K562 (cell line): ENCODE data around the gene FAF2. TPM values are rescaled to one million over a fixed set of nuclear protein-coding genes. Genes with fewer than 3 reads are reported as not detected.

Experiments
- BMI1 ChIP-seq: fragments of 150-350 bp; IDR thresholded peaks from 2 replicates; pipeline ENCODE4 v1.6.1; 2014; ENCODE audit warnings: low read length
- CBFA2T2 ChIP-seq: fragments of 450-650 bp; conservative IDR thresholded peaks from 2 replicates; pipeline ENCODE4 v1.6.1; 2017; ENCODE audit warnings: mild to moderate bottlenecking
- CBX5 ChIP-seq: IDR thresholded peaks from 2 replicates; pipeline ENCODE4 v1.6.1; 2014; ENCODE audit warnings: low read depth, borderline replicate concordance
- E2F3 ChIP-seq: fragments of 250-450 bp; sonication (Bioruptor Pico); IDR thresholded peaks from 2 replicates; pipeline ENCODE4 v1.4.0; 2020; ENCODE audit warnings: mild to moderate bottlenecking
- HDAC8 ChIP-seq: fragments of 450-650 bp; IDR thresholded peaks from 2 replicates; pipeline ENCODE4 v1.6.1; 2016; ENCODE audit warnings: mild to moderate bottlenecking, missing genetic modification characterization, moderate library complexity, missing compliant biosample characterization
- HMG20B ChIP-seq: fragments of 250-450 bp; sonication (Bioruptor Pico); IDR thresholded peaks from 2 replicates; pipeline ENCODE4 v1.5.0; 2021; ENCODE audit warnings: mild to moderate bottlenecking
- IFI16 ChIP-seq: fragments of 250-450 bp; sonication (Bioruptor Pico); IDR thresholded peaks from 2 replicates; pipeline ENCODE4 v2.1.2; 2022; ENCODE audit warnings: mild to moderate bottlenecking, inconsistent platforms
- KLF6 ChIP-seq: fragments of 250-450 bp; sonication (Bioruptor Pico); IDR thresholded peaks from 2 replicates; pipeline ENCODE4 v1.4.0; 2020; ENCODE audit warnings: mild to moderate bottlenecking, moderate library complexity, borderline replicate concordance
- MCM2 ChIP-seq: fragments of 450-650 bp; IDR thresholded peaks from 2 replicates; pipeline ENCODE4 v1.6.1; 2017; ENCODE audit warnings: low read depth, mild to moderate bottlenecking
- MYBL2 ChIP-seq, 2 experiments: fragments of 450-650 bp in 1 of 2; sonication (generic) in 1 of 2; formaldehyde crosslinking in 1 of 2; IDR thresholded peaks; 2 replicates each; pipeline versions ENCODE4 v1.6.1 to v1.8.1; 2017 to 2022; ENCODE audit warnings: borderline replicate concordance in 1 of 2, inconsistent platforms in 1 of 2, low read depth in 1 of 2, mild to moderate bottlenecking in 1 of 2, missing genetic modification reagents in 1 of 2, moderate library complexity in 1 of 2
- RNF2 ChIP-seq: sonication (generic); IDR thresholded peaks from 2 replicates; pipeline ENCODE4 v1.6.1; 2016
- TFAM ChIP-seq: fragments of 250-450 bp; sonication (Bioruptor Pico); conservative IDR thresholded peaks from 2 replicates; pipeline ENCODE4 v1.5.0; 2021; ENCODE audit warnings: mild to moderate bottlenecking, moderate library complexity
- WHSC1 ChIP-seq: IDR thresholded peaks from one replicate; pipeline ENCODE4 v1.6.1; 2012; ENCODE audit warnings: low read length, control low read depth, inconsistent platforms
- ZBTB33 ChIP-seq: sonication (generic); formaldehyde crosslinking; IDR thresholded peaks from 2 replicates; pipeline ENCODE4 v1.8.1; 2023; ENCODE audit warnings: mild to moderate bottlenecking, missing genetic modification reagents
- ZFP36 ChIP-seq: fragments of 150-350 bp; IDR thresholded peaks from 2 replicates; pipeline ENCODE4 v1.6.1; 2018; ENCODE audit warnings: low read length, low read depth; ENCODE audit not compliant: partially characterized antibody
- ZNF121 ChIP-seq: sonication (generic); formaldehyde crosslinking; conservative IDR thresholded peaks from 2 replicates; pipeline ENCODE4 v1.8.0; 2022; ENCODE audit warnings: missing genetic modification reagents
- ZNF184 ChIP-seq: sonication (generic); formaldehyde crosslinking; IDR thresholded peaks from 2 replicates; pipeline ENCODE4 v1.5.0; 2020; ENCODE audit warnings: missing genetic modification reagents
- ZNF518B ChIP-seq: fragments of 250-450 bp; sonication (Bioruptor Pico); IDR thresholded peaks from 2 replicates; pipeline ENCODE4 v1.5.0; 2021; ENCODE audit warnings: mild to moderate bottlenecking, moderate library complexity
- ZNF644 ChIP-seq: fragments of 200-800 bp; sonication (Bioruptor generic); IDR thresholded peaks from 2 replicates; pipeline ENCODE4 v1.6.1; 2016; ENCODE audit warnings: low read depth, missing genetic modification characterization, missing compliant biosample characterization
- ZNF764 ChIP-seq: fragments of 250-450 bp; sonication (Bioruptor Pico); IDR thresholded peaks from 2 replicates; pipeline ENCODE4 v1.4.0; 2020; ENCODE audit warnings: low read depth, mild to moderate bottlenecking, moderate library complexity
- polyA plus RNA-seq, 8 experiments: library from polyadenylated mRNA; depleted of rRNA in 4 of 8; stranded (reverse) in 5 of 8; unstranded in 3 of 8; fragments of >200 nt; fragmentation: Nextera tagmentation in 2 of 8; fragmentation: Illumina TruSeq in 1 of 8; extraction: Ambion mirVana in 2 of 8; extraction: Trizol in 1 of 8; gene quantifications; 2 replicates each; pipeline versions ENCODE4 v1.2.1 to v1.2.3, GENCODE V29; 2011 to 2014; ENCODE audit warnings: inconsistent platforms in 1 of 8, missing spikeins in 1 of 8
- total RNA-seq, 7 experiments: library from RNA; depleted of rRNA in 6 of 7; stranded (reverse); fragments of >200 nt in 6 of 7; fragmentation: Illumina TruSeq in 2 of 7; extraction: Trizol in 2 of 7; gene quantifications; 2 replicates each; pipeline versions ENCODE4 v1.2.1 to v1.2.3, GENCODE V29; 2011 to 2021; ENCODE audit warnings: low replicate concordance in 1 of 7
- TF ChIP-seq, protein P1 (sequence below): fragments of 250-450 bp; sonication (Bioruptor Pico); IDR thresholded peaks from 2 replicates; pipeline ENCODE4 v1.4.0; 2020; ENCODE audit warnings: mild to moderate bottlenecking, moderate library complexity

Gene FAF2
- total and polyA plus RNA-seq, 9 of the 15 experiments (the other 6 are each of a cell fraction or from before 2014, with no cell fraction given), result 25.0 to 44.6 (median 36.1) TPM

- TF ChIP-seq KLF6 (CRISPR knock-in tag), result no peak
- no peak for TF ChIP-seq ZFP36
- no peak for TF ChIP-seq ZNF184 (CRISPR knock-in tag)
- TF ChIP-seq ZNF764 (CRISPR knock-in tag), result no peak
- TF ChIP-seq MYBL2 (IDR thresholded peaks at IDR 0.05; ENCODE audit: low read depth), result no peak
- no peak for TF ChIP-seq MYBL2 (CRISPR knock-in tag; IDR thresholded peaks at IDR 0.05; ENCODE audit: borderline replicate concordance)
- no peak for TF ChIP-seq TFAM (CRISPR knock-in tag)
- TF ChIP-seq RNF2, result no peak; the same call in 1 of the 2 replicates
- no peak; the same call in 1 of the 2 replicates for TF ChIP-seq ZBTB33 (CRISPR knock-in tag)
- no peak for TF ChIP-seq IFI16
- TF ChIP-seq, protein P1, sequence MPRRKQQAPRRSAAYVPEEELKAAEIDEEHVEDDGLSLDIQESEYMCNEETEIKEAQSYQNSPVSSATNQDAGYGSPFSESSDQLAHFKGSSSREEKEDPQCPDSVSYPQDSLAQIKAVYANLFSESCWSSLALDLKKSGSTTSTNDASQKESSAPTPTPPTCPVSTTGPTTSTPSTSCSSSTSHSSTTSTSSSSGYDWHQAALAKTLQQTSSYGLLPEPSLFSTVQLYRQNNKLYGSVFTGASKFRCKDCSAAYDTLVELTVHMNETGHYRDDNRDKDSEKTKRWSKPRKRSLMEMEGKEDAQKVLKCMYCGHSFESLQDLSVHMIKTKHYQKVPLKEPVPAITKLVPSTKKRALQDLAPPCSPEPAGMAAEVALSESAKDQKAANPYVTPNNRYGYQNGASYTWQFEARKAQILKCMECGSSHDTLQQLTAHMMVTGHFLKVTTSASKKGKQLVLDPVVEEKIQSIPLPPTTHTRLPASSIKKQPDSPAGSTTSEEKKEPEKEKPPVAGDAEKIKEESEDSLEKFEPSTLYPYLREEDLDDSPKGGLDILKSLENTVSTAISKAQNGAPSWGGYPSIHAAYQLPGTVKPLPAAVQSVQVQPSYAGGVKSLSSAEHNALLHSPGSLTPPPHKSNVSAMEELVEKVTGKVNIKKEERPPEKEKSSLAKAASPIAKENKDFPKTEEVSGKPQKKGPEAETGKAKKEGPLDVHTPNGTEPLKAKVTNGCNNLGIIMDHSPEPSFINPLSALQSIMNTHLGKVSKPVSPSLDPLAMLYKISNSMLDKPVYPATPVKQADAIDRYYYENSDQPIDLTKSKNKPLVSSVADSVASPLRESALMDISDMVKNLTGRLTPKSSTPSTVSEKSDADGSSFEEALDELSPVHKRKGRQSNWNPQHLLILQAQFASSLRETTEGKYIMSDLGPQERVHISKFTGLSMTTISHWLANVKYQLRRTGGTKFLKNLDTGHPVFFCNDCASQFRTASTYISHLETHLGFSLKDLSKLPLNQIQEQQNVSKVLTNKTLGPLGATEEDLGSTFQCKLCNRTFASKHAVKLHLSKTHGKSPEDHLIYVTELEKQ (CRISPR knock-in tag), result no peak
- TF ChIP-seq CBFA2T2, result peak; percentile 52
- TF ChIP-seq ZNF121, result no peak
- TF ChIP-seq WHSC1, result no peak
- TF ChIP-seq ZNF518B (CRISPR knock-in tag), result no peak
- 0 out of 2 replicates have a peak, but pooled peaks have one; percentile 6 for TF ChIP-seq CBX5
- peak; percentile 67; the same call in 1 of the 2 replicates for TF ChIP-seq E2F3
- no peak for TF ChIP-seq HDAC8 (tag)
- no peak for TF ChIP-seq MCM2
- 0 out of 2 replicates have a peak, but pooled peaks have one; percentile 7 for TF ChIP-seq ZNF644 (tag)
- no peak for TF ChIP-seq BMI1
- no peak for TF ChIP-seq HMG20B
Measured at GRCh38 chr5:176536902-176537553, 88.8 kb downstream of the FAF2 start, which contains the start of gene RNF44 (continued).
